Measurements from ENCODE around the gene DNAJB14. TPM values are rescaled to one million over a fixed set of nuclear protein-coding genes. Genes with fewer than 3 reads are reported as not detected.

The DNAJB14 gene
- total RNA-seq, 1 donor from 2014 or later: 57.9 TPM

GRCh38 chr4:99893029-99893428 lies 53.4 kb downstream of the DNAJB14 start:
- Mint-ChIP-seq H3K4me1 (ENCODE audit: low read depth) (peaks cover 39% of the 10 kb centered on the region), H3K36me3 (ENCODE audit: low read depth) (peaks cover 2% of the 10 kb centered on the region), H3K27me3 (ENCODE audit: low read depth) (no peaks in the 10 kb centered on the region), H3K27ac (ENCODE audit: unreplicated experiment) (no peak overlapping the region), H3K4me3 (ENCODE audit: unreplicated experiment) (peak overlapping the region; percentile 98), H3K9me3 (ENCODE audit: low read depth) (no peaks in the 10 kb centered on the region)
- no peak for TF ChIP-seq CTCF (IDR thresholded peaks at IDR 0.05)
- no peak for DNase-seq (ENCODE audit: low spot score)

GRCh38 chr4:99891351-99891750 lies 55.1 kb downstream of the DNAJB14 start:
- no peaks in the 10 kb centered on the region for H3K9me3 Mint-ChIP-seq (ENCODE audit: low read depth)
- H3K4me3 Mint-ChIP-seq (ENCODE audit: unreplicated experiment): no peak overlapping the region
- H3K36me3 Mint-ChIP-seq (ENCODE audit: low read depth): peaks cover 2% of the 10 kb centered on the region
- no peaks in the 10 kb centered on the region for H3K27me3 Mint-ChIP-seq (ENCODE audit: low read depth)
- H3K4me1 Mint-ChIP-seq (ENCODE audit: low read depth): peaks cover 42% of the 10 kb centered on the region
- TF ChIP-seq CTCF (IDR thresholded peaks at IDR 0.05): no peak
- no peak for DNase-seq (ENCODE audit: low spot score)
- H3K27ac Mint-ChIP-seq (ENCODE audit: unreplicated experiment): no peak overlapping the region

GRCh38 chr4:99887837-99888236 lies 58.6 kb downstream of the DNAJB14 start:
- no peak for TF ChIP-seq CTCF (IDR thresholded peaks at IDR 0.05)
- Mint-ChIP-seq H3K27me3 (ENCODE audit: low read depth) (no peaks in the 10 kb centered on the region), H3K4me1 (ENCODE audit: low read depth) (peaks cover 26% of the 10 kb centered on the region), H3K36me3 (ENCODE audit: low read depth) (peaks cover 2% of the 10 kb centered on the region), H3K9me3 (ENCODE audit: low read depth) (no peaks in the 10 kb centered on the region), H3K27ac (ENCODE audit: unreplicated experiment) (peak overlapping the region; percentile 5), H3K4me3 (ENCODE audit: unreplicated experiment) (no peak overlapping the region)
- no peak for DNase-seq (ENCODE audit: low spot score)

- Mint-ChIP-seq H3K4me1 (ENCODE audit: low read depth) (peaks cover 14% of the 10 kb centered on the region), H3K4me3 (ENCODE audit: unreplicated experiment) (no peak overlapping the region), H3K27ac (ENCODE audit: unreplicated experiment) (peak overlapping the region; percentile 22), H3K36me3 (ENCODE audit: low read depth) (peaks cover 6% of the 10 kb centered on the region), H3K27me3 (ENCODE audit: low read depth) (no peaks in the 10 kb centered on the region), H3K9me3 (ENCODE audit: low read depth) (no peaks in the 10 kb centered on the region)
- TF ChIP-seq CTCF (IDR thresholded peaks at IDR 0.05): no peak
- no peak for DNase-seq (ENCODE audit: low spot score)
Observed at GRCh38 chr4:99886146-99886545, 60.3 kb downstream of the DNAJB14 start.

GRCh38 chr4:99885687-99886086 lies 60.7 kb downstream of the DNAJB14 start:
- Mint-ChIP-seq H3K4me3 (ENCODE audit: unreplicated experiment) (no peak overlapping the region), H3K27ac (ENCODE audit: unreplicated experiment) (peak overlapping the region; percentile 22), H3K9me3 (ENCODE audit: low read depth) (no peaks in the 10 kb centered on the region), H3K27me3 (ENCODE audit: low read depth) (no peaks in the 10 kb centered on the region), H3K36me3 (ENCODE audit: low read depth) (peaks cover 6% of the 10 kb centered on the region), H3K4me1 (ENCODE audit: low read depth) (peaks cover 10% of the 10 kb centered on the region)
- DNase-seq (ENCODE audit: low spot score): no peak
- TF ChIP-seq CTCF (IDR thresholded peaks at IDR 0.05): no peak
